Esophagus squamous epithelium (tissue), 4 donors: Measurements from ENCODE around the gene FBXL19.

ENCODE experiments used
- CTCF ChIP-seq, 6 experiments: fragments of 450-650 bp in 4 of 6; fragments of 200-600 bp in 2 of 6; sonication (generic) in 2 of 6; IDR thresholded peaks; one replicate each; pipeline ENCODE4 v1.5.1; 2016 to 2019; ENCODE audit warnings: antibody characterized with exemption in 6 of 6, mild to moderate bottlenecking in 4 of 6, moderate library complexity in 4 of 6
- POLR2A ChIP-seq, 4 donors: fragments of 450-650 bp; IDR thresholded peaks; one replicate each; pipeline ENCODE4 v1.6.1; 2017; ENCODE audit warnings: antibody characterized with exemption in 4 of 4, mild to moderate bottlenecking in 4 of 4, moderate library complexity in 3 of 4

- TF ChIP-seq CTCF (IDR thresholded peaks at IDR 0.05), result no peak
- TF ChIP-seq POLR2A (IDR thresholded peaks at IDR 0.05), result no peak
These were observed 19.8 kb upstream of the FBXL19 start for GRCh38 chr16:30903596-30903995.
